Measurements from ENCODE around the gene FAM9A.

The FAM9A gene

GRCh38 chrX:8801041-8801599 is at the start of gene FAM9A:
Gene FAM9A (minus strand): TSS chrX:8801383. CDS start chrX:8800171, 1,212 bp downstream.
- FAIRE-seq, result no peak

- no peak for FAIRE-seq
Measured at GRCh38 chrX:8850478-8850877, 49.3 kb upstream of the FAM9A start.

GRCh38 chrX:8849945-8850344 is 48.8 kb upstream of the FAM9A start:
- FAIRE-seq, result no peak

- no peak for FAIRE-seq
Measured at GRCh38 chrX:8849458-8849857, 48.3 kb upstream of the FAM9A start.

GRCh38 chrX:8848911-8849310 is 47.7 kb upstream of the FAM9A start:
- no peak for FAIRE-seq

GRCh38 chrX:8848441-8848840 is 47.3 kb upstream of the FAM9A start:
- no peak for FAIRE-seq

- no peak for FAIRE-seq
Measured at GRCh38 chrX:8847360-8847759, 46.2 kb upstream of the FAM9A start.

- FAIRE-seq, result no peak
Measured at GRCh38 chrX:8846266-8846665, 45.1 kb upstream of the FAM9A start.

- no peak for FAIRE-seq
Measured at GRCh38 chrX:8845469-8845868, 44.3 kb upstream of the FAM9A start.

GRCh38 chrX:8845060-8845459 is 43.9 kb upstream of the FAM9A start:
- FAIRE-seq, result no peak

GRCh38 chrX:8844157-8844556 is 43.0 kb upstream of the FAM9A start:
- no peak for FAIRE-seq

GRCh38 chrX:8841911-8842310 is 40.7 kb upstream of the FAM9A start:
- FAIRE-seq, result no peak

- FAIRE-seq, result no peak
Measured at GRCh38 chrX:8834392-8834791, 33.2 kb upstream of the FAM9A start.

- no peak for FAIRE-seq
Measured at GRCh38 chrX:8832582-8833378, 31.6 kb upstream of the FAM9A start.

GRCh38 chrX:8823698-8824097 is 22.5 kb upstream of the FAM9A start:
- FAIRE-seq, result no peak

GRCh38 chrX:8822002-8822401 is 20.8 kb upstream of the FAM9A start:
- FAIRE-seq, result no peak

GRCh38 chrX:8820910-8821527 is 19.8 kb upstream of the FAM9A start:
- no peak for FAIRE-seq

GRCh38 chrX:8815460-8816065 is 14.4 kb upstream of the FAM9A start:
- peak; percentile 71 for FAIRE-seq

- no peak for FAIRE-seq
Measured at GRCh38 chrX:8813036-8813435, 11.9 kb upstream of the FAM9A start.

GRCh38 chrX:8811611-8812010 is 10.4 kb upstream of the FAM9A start:
- FAIRE-seq, result no peak

GRCh38 chrX:8808661-8809060 is 7.5 kb upstream of the FAM9A start:
- FAIRE-seq, result no peak

GRCh38 chrX:8805974-8806373 is 4.8 kb upstream of the FAM9A start:
- FAIRE-seq, result no peak

GRCh38 chrX:8805046-8805445 is 3.9 kb upstream of the FAM9A start:
- FAIRE-seq, result no peak

GRCh38 chrX:8803326-8803725 is 2.1 kb upstream of the FAM9A start:
- FAIRE-seq, result no peak
